Suprapubic skin (tissue), 4 donors: ENCODE results near the gene AMBRA1. TPM values are rescaled to one million over a fixed set of nuclear protein-coding genes. Genes with fewer than 3 reads are reported as not detected.

ENCODE experiments used
- DNase-seq, 2 donors: peaks; one replicate each; pipeline ENCODE4 v3.0.0-alpha.2; 2019; ENCODE audit warnings: low spot score in 2 of 2
- H3K27ac ChIP-seq: fragments of 200-600 bp; sonication (generic); one replicate; pipeline ENCODE4 v1.5.1; 2019
- H3K27me3 ChIP-seq: fragments of 200-600 bp; sonication (generic); one replicate; pipeline ENCODE4 v1.5.1; 2019
- H3K36me3 ChIP-seq: fragments of 200-600 bp; sonication (generic); one replicate; pipeline ENCODE4 v1.5.1; 2019
- H3K4me1 ChIP-seq: fragments of 200-600 bp; sonication (generic); one replicate; pipeline ENCODE4 v1.5.1; 2019
- H3K4me3 ChIP-seq: fragments of 200-600 bp; sonication (generic); one replicate; pipeline ENCODE4 v1.5.1; 2019; ENCODE audit warnings: mild to moderate bottlenecking
- H3K9me3 ChIP-seq: fragments of 200-600 bp; sonication (generic); one replicate; pipeline ENCODE4 v1.5.1; 2019
- EP300 ChIP-seq: sonication (generic); formaldehyde crosslinking; IDR thresholded peaks from one replicate; pipeline ENCODE4 v1.6.1; 2017; ENCODE audit warnings: antibody characterized with exemption
- POLR2A ChIP-seq, 2 donors: fragments of 450-650 bp; IDR thresholded peaks; one replicate each; pipeline ENCODE4 v1.6.1; 2017; ENCODE audit warnings: antibody characterized with exemption in 2 of 2, mild to moderate bottlenecking in 2 of 2, moderate library complexity in 2 of 2
- POLR2AphosphoS5 ChIP-seq, 3 donors: sonication (generic); formaldehyde crosslinking; IDR thresholded peaks; one replicate each; pipeline ENCODE4 v1.6.1; 2017; ENCODE audit warnings: antibody characterized with exemption in 3 of 3
- WGBS: methylation state at CpG from one replicate; pipeline ENCODE4 v1.1.5; 2018; 5-methylcytosine and 5-hydroxymethylcytosine counted together
- total RNA-seq, 4 donors: library from RNA; depleted of rRNA; stranded (reverse); fragments of >200 nt; gene quantifications; one replicate each; pipeline ENCODE4 v1.1.0, GENCODE V29; 2016
- TF ChIP-seq, protein P1 (sequence below), 2 donors: fragments of 200-600 bp in 1 of 2; fragments of 450-650 bp in 1 of 2; sonication (generic) in 1 of 2; IDR thresholded peaks; one replicate each; pipeline ENCODE4 v1.5.1; 2016 to 2019; ENCODE audit warnings: antibody characterized with exemption in 2 of 2, mild to moderate bottlenecking in 1 of 2, moderate library complexity in 1 of 2

The AMBRA1 gene
- total RNA-seq, 4 donors from 2014 or later: 38.6 to 63.2 (median 45.6) TPM

GRCh38 chr11:46378811-46379481 lies 214.9 kb downstream of the AMBRA1 start:
- Histone ChIP-seq H3K9me3 (no peaks in the 10 kb centered on the region), H3K27ac (peak overlapping the region; percentile 79), H3K4me3 (no peak overlapping the region), H3K36me3 (peaks cover 49% of the 10 kb centered on the region), H3K27me3 (no peaks in the 10 kb centered on the region), H3K4me1 (peaks cover 33% of the 10 kb centered on the region)
- no peak for DNase-seq
- 71% methylated on average over 9 of the region's 20 CpGs for WGBS
- TF ChIP-seq EP300 (no peak), POLR2A (IDR thresholded peaks at IDR 0.05) (no peak), POLR2AphosphoS5 (IDR thresholded peaks at IDR 0.05) (no peak)
- TF ChIP-seq, protein P1, sequence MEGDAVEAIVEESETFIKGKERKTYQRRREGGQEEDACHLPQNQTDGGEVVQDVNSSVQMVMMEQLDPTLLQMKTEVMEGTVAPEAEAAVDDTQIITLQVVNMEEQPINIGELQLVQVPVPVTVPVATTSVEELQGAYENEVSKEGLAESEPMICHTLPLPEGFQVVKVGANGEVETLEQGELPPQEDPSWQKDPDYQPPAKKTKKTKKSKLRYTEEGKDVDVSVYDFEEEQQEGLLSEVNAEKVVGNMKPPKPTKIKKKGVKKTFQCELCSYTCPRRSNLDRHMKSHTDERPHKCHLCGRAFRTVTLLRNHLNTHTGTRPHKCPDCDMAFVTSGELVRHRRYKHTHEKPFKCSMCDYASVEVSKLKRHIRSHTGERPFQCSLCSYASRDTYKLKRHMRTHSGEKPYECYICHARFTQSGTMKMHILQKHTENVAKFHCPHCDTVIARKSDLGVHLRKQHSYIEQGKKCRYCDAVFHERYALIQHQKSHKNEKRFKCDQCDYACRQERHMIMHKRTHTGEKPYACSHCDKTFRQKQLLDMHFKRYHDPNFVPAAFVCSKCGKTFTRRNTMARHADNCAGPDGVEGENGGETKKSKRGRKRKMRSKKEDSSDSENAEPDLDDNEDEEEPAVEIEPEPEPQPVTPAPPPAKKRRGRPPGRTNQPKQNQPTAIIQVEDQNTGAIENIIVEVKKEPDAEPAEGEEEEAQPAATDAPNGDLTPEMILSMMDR (IDR thresholded peaks at IDR 0.05): no peak

GRCh38 chr11:46378296-46378695 lies 215.5 kb downstream of the AMBRA1 start:
- Histone ChIP-seq H3K4me3 (no peak overlapping the region), H3K9me3 (no peaks in the 10 kb centered on the region), H3K27me3 (no peaks in the 10 kb centered on the region), H3K4me1 (peaks cover 33% of the 10 kb centered on the region), H3K27ac (no peak overlapping the region), H3K36me3 (peaks cover 56% of the 10 kb centered on the region)
- TF ChIP-seq, protein P1 (IDR thresholded peaks at IDR 0.05): no peak
- TF ChIP-seq POLR2AphosphoS5 (IDR thresholded peaks at IDR 0.05): no peak
- TF ChIP-seq POLR2A (IDR thresholded peaks at IDR 0.05): no peak
- no peak for TF ChIP-seq EP300
- WGBS: 72% methylated on average over 4 of the region's 10 CpGs
- DNase-seq: no peak

DNA sequence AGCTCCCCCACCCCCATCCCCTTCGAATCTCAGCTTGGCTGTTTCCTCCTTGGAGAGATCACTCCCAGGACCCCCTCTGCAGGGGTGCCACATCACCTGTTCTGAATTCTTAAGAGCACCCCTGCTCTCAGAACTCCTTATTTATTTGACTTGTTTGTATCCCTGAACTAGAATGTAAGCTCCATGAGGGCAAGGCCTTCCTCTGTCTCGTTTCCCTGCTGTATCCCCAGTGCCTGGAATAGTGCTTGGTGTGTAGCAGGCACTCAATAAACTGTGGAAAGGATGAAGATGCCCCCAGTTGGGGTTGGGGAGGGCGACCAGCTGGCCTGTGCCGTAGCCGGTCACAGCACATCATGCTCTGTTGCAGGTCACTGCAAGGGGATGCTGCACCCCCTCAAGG lies 216.0 kb downstream of the AMBRA1 start:
- DNase-seq: no peak
- Histone ChIP-seq H3K9me3 (no peaks in the 10 kb centered on the region), H3K27me3 (no peaks in the 10 kb centered on the region), H3K4me3 (no peak overlapping the region), H3K27ac (no peak overlapping the region), H3K36me3 (peaks cover 58% of the 10 kb centered on the region), H3K4me1 (peaks cover 32% of the 10 kb centered on the region)
- 100% methylated on average over 5 of the region's 5 CpGs for WGBS
- TF ChIP-seq EP300 (no peak), POLR2A (IDR thresholded peaks at IDR 0.05) (no peak)

DNA sequence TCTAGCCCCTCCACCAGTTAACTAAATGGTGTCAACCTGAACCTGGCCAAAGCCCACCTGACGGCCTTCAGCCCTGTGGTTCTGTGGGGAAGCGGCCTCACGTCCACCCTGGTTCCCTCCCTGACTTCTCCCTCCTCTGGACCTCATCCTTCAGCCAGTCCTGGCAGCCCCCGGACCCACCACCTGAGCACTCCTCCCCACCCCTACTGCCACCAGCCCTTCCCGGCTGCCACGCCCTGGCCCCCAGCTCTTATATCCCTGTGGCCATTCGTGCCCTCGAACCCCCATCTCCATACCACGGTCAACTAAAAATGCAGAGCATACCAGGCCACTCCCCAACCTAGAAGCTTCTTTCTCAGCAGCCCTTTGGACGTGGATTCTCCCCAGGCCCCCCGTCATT lies 216.5 kb downstream of the AMBRA1 start:
- Histone ChIP-seq H3K27ac (no peak overlapping the region), H3K9me3 (no peaks in the 10 kb centered on the region), H3K36me3 (peaks cover 64% of the 10 kb centered on the region), H3K4me3 (no peak overlapping the region), H3K27me3 (no peaks in the 10 kb centered on the region), H3K4me1 (peaks cover 26% of the 10 kb centered on the region)
- WGBS: 90% methylated on average over 11 of the region's 11 CpGs
- TF ChIP-seq, protein P1 (IDR thresholded peaks at IDR 0.05): no peak
- no peak for TF ChIP-seq EP300
- TF ChIP-seq POLR2AphosphoS5 (IDR thresholded peaks at IDR 0.05): no peak
- TF ChIP-seq POLR2A (IDR thresholded peaks at IDR 0.05): no peak
- no peak for DNase-seq

- TF ChIP-seq POLR2AphosphoS5 (IDR thresholded peaks at IDR 0.05) (no peak), EP300 (no peak), POLR2A (IDR thresholded peaks at IDR 0.05) (no peak)
- TF ChIP-seq, protein P1 (IDR thresholded peaks at IDR 0.05): no peak
- Histone ChIP-seq H3K27ac (no peak overlapping the region), H3K9me3 (no peaks in the 10 kb centered on the region), H3K36me3 (peaks cover 72% of the 10 kb centered on the region), H3K4me1 (peaks cover 18% of the 10 kb centered on the region), H3K27me3 (no peaks in the 10 kb centered on the region), H3K4me3 (no peak overlapping the region)
- 89% methylated on average over 12 of the region's 19 CpGs for whole genome bisulfite sequencing
- no peak for DNase-seq
Measured at GRCh38 chr11:46376258-46377050, 217.4 kb downstream of the AMBRA1 start.
